ENCODE results near the gene PTGER3. TPM values are rescaled to one million over a fixed set of nuclear protein-coding genes. Genes with fewer than 3 reads are reported as not detected.

Gene PTGER3
- total RNA-seq, 1 donor from 2014 or later, result 2.5 TPM

DNA sequence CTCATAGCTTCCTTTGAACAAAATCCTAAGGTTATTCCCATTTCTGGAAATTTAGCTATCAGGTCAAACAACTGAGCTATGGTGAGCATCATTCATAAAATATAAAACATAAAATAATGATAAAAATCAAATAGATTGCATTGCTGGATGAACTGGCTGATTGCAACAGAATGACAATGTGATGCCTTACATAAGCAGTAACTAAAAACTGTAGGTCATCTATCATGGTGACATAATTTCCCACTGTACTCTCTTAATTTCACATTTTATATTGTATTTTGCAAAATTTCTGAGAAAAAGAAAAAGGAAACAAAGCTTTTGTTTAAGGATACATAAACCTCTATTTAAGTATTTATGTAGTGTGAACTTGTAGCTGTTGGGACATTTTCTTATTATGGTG, 4.6 kb downstream of the PTGER3 start:
- H3K4me1 Mint-ChIP-seq (ENCODE audit: low read depth), result peaks cover 19% of the 10 kb centered on the region
- no peak for DNase-seq (ENCODE audit: low spot score)
- no peak overlapping the region for H3K4me3 Mint-ChIP-seq (ENCODE audit: unreplicated experiment)
- peaks cover 42% of the 10 kb centered on the region for H3K27me3 Mint-ChIP-seq (ENCODE audit: low read depth)
- TF ChIP-seq CTCF (IDR thresholded peaks at IDR 0.05), result no peak
- H3K36me3 Mint-ChIP-seq (ENCODE audit: low read depth), result peaks cover 1% of the 10 kb centered on the region
- no peaks in the 10 kb centered on the region for H3K9me3 Mint-ChIP-seq (ENCODE audit: low read depth)
- no peak overlapping the region for H3K27ac Mint-ChIP-seq (ENCODE audit: unreplicated experiment)

DNA sequence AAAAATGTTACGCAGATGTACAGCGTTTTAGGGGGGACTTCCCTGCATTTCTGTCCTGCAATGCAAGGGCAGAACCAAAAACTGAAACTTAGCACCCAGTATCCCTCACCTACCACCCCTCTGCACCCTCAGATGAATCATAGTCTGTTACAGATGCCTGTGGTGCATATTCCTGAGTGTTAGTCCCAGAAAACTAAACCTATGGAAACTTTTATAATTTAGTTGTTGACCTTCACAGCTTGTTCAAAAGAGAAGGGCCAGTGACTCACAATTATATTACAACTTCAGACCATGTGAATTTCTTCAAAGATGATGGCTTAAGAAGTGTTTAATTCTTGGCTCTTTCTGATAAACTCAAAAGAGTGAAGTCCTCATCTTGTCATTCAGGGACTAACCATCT, 5.8 kb downstream of the PTGER3 start:
- H3K4me1 Mint-ChIP-seq (ENCODE audit: low read depth), result peaks cover 10% of the 10 kb centered on the region
- peaks cover 1% of the 10 kb centered on the region for H3K36me3 Mint-ChIP-seq (ENCODE audit: low read depth)
- H3K4me3 Mint-ChIP-seq (ENCODE audit: unreplicated experiment), result no peak overlapping the region
- no peaks in the 10 kb centered on the region for H3K9me3 Mint-ChIP-seq (ENCODE audit: low read depth)
- DNase-seq (ENCODE audit: low spot score), result no peak
- H3K27ac Mint-ChIP-seq (ENCODE audit: unreplicated experiment), result no peak overlapping the region
- peaks cover 34% of the 10 kb centered on the region for H3K27me3 Mint-ChIP-seq (ENCODE audit: low read depth)
- TF ChIP-seq CTCF (IDR thresholded peaks at IDR 0.05), result no peak

- H3K9me3 Mint-ChIP-seq (ENCODE audit: low read depth), result no peaks in the 10 kb centered on the region
- peaks cover 10% of the 10 kb centered on the region for H3K4me1 Mint-ChIP-seq (ENCODE audit: low read depth)
- H3K4me3 Mint-ChIP-seq (ENCODE audit: unreplicated experiment), result no peak overlapping the region
- no peak for TF ChIP-seq CTCF (IDR thresholded peaks at IDR 0.05)
- H3K27ac Mint-ChIP-seq (ENCODE audit: unreplicated experiment), result no peak overlapping the region
- DNase-seq (ENCODE audit: low spot score), result no peak
- H3K36me3 Mint-ChIP-seq (ENCODE audit: low read depth), result peaks cover 4% of the 10 kb centered on the region
- peaks cover 30% of the 10 kb centered on the region for H3K27me3 Mint-ChIP-seq (ENCODE audit: low read depth)
Measured at GRCh38 chr1:71039661-71040262, 7.9 kb downstream of the PTGER3 start.

DNA sequence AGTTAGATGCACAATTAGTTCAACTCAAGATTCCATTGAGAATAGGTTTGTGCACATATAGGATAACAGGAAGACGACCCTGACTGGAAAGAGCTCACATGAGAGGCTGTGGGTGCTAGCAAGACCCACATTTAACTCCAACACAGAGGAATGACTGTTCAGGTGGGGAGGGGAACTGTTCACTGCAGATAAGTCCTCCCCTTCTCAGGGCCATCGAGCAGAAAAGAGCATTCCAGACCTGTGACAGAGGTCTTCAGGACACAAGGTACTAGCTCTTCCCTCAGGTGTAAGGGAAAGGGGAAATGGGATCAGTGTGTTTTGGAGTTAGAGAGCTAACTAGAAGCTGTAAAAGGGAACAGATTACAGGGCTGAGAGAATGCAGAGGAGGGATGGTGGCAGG, 8.7 kb downstream of the PTGER3 start:
- H3K27me3 Mint-ChIP-seq (ENCODE audit: low read depth), result peaks cover 27% of the 10 kb centered on the region
- DNase-seq (ENCODE audit: low spot score), result no peak
- no peak overlapping the region for H3K27ac Mint-ChIP-seq (ENCODE audit: unreplicated experiment)
- peaks cover 4% of the 10 kb centered on the region for H3K36me3 Mint-ChIP-seq (ENCODE audit: low read depth)
- peaks cover 10% of the 10 kb centered on the region for H3K4me1 Mint-ChIP-seq (ENCODE audit: low read depth)
- H3K9me3 Mint-ChIP-seq (ENCODE audit: low read depth), result no peaks in the 10 kb centered on the region
- TF ChIP-seq CTCF (IDR thresholded peaks at IDR 0.05), result no peak
- no peak overlapping the region for H3K4me3 Mint-ChIP-seq (ENCODE audit: unreplicated experiment)

GRCh38 chr1:71037829-71038620, 9.6 kb downstream of the PTGER3 start:
- peaks cover 4% of the 10 kb centered on the region for H3K36me3 Mint-ChIP-seq (ENCODE audit: low read depth)
- H3K27me3 Mint-ChIP-seq (ENCODE audit: low read depth), result peaks cover 33% of the 10 kb centered on the region
- H3K9me3 Mint-ChIP-seq (ENCODE audit: low read depth), result no peaks in the 10 kb centered on the region
- no peak for DNase-seq (ENCODE audit: low spot score)
- no peak overlapping the region for H3K4me3 Mint-ChIP-seq (ENCODE audit: unreplicated experiment)
- TF ChIP-seq CTCF (IDR thresholded peaks at IDR 0.05), result no peak
- H3K27ac Mint-ChIP-seq (ENCODE audit: unreplicated experiment), result no peak overlapping the region
- peaks cover 10% of the 10 kb centered on the region for H3K4me1 Mint-ChIP-seq (ENCODE audit: low read depth)
